H1 (cell line): Measurements from ENCODE around the gene PITPNC1.

Experiments used
- BRCA1 ChIP-seq: IDR thresholded peaks from 2 replicates; pipeline ENCODE4 v1.6.1; 2012; ENCODE audit warnings: low read depth, low read length, improper control_type of control experiment
- EZH2 ChIP-seq: fragments of 200-600 bp; sonication (generic); IDR thresholded peaks from 2 replicates; pipeline ENCODE4 v1.7.1; 2012; ENCODE audit warnings: low read depth, mild to moderate bottlenecking, moderate library complexity, low read length, inconsistent platforms; ENCODE audit not compliant: severe bottlenecking
- POLR2A ChIP-seq, 2 experiments: IDR thresholded peaks; 1 replicate in 1 of 2; 2 replicates in 1 of 2; pipeline ENCODE4 v1.6.1; 2011; ENCODE audit warnings: low read depth in 2 of 2, low read length in 2 of 2, mild to moderate bottlenecking in 2 of 2; ENCODE audit errors: control extremely low read depth in 1 of 2
- POLR2AphosphoS5 ChIP-seq: IDR thresholded peaks from 2 replicates; pipeline ENCODE4 v1.6.1; 2011; ENCODE audit warnings: low read depth, low read length
- RFX5 ChIP-seq: IDR thresholded peaks from 2 replicates; pipeline ENCODE4 v1.6.1; 2011; ENCODE audit warnings: low read depth, low read length, improper control_type of control experiment, borderline replicate concordance
- SP4 ChIP-seq: IDR thresholded peaks from 2 replicates; pipeline ENCODE4 v1.6.1; 2012; ENCODE audit warnings: low read length, inconsistent platforms
- TF ChIP-seq, protein P1 (sequence below), 3 experiments: IDR thresholded peaks; 1 replicate in 2 of 3; 2 replicates in 1 of 3; pipeline versions ENCODE4 v1.5.1 to v1.6.1; 2011; ENCODE audit warnings: low read length in 3 of 3, mild to moderate bottlenecking in 3 of 3, inconsistent platforms in 2 of 3, low read depth in 1 of 3, moderate library complexity in 1 of 3; ENCODE audit not compliant: insufficient read depth in 1 of 3; ENCODE audit errors: control extremely low read depth in 1 of 3

DNA sequence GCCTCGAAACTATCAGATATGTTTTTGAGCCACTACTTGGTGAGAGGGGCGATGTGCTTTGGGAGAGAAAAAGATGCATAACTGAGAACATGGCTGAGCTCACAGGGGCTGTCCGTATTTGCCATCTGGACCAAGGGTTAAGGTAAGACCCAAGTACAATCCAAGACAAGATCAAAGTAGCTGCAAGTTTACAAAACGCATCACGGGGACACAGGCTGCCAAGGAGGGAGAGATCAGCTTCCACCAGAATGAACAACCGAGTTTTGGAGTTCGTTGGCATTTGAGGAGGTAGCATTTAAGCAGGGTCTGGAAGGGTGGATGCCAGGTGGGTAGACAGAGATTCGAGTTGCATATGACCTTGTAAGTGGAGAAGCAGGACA lies 2.2 kb downstream of the PITPNC1 start:
- TF ChIP-seq, protein P1, sequence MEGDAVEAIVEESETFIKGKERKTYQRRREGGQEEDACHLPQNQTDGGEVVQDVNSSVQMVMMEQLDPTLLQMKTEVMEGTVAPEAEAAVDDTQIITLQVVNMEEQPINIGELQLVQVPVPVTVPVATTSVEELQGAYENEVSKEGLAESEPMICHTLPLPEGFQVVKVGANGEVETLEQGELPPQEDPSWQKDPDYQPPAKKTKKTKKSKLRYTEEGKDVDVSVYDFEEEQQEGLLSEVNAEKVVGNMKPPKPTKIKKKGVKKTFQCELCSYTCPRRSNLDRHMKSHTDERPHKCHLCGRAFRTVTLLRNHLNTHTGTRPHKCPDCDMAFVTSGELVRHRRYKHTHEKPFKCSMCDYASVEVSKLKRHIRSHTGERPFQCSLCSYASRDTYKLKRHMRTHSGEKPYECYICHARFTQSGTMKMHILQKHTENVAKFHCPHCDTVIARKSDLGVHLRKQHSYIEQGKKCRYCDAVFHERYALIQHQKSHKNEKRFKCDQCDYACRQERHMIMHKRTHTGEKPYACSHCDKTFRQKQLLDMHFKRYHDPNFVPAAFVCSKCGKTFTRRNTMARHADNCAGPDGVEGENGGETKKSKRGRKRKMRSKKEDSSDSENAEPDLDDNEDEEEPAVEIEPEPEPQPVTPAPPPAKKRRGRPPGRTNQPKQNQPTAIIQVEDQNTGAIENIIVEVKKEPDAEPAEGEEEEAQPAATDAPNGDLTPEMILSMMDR (IDR thresholded peaks at IDR 0.05; ENCODE audit: control extremely low read depth in 1 of 3, insufficient read depth in 1 of 3, low read depth in 1 of 3, low read length in 3 of 3), result no peak
- no peak for TF ChIP-seq EZH2
- no peak for TF ChIP-seq SP4
- TF ChIP-seq POLR2A (IDR thresholded peaks at IDR 0.05; ENCODE audit: control extremely low read depth in 1 of 2, low read depth in 2 of 2, low read length in 2 of 2), result no peak
- no peak for TF ChIP-seq POLR2AphosphoS5
- TF ChIP-seq BRCA1, result no peak
- TF ChIP-seq RFX5, result no peak
